ENCODE measurements around the gene USP21.
"Not testable (repeated sequence)": the region's sequence is repeated elsewhere in the genome, so short reads cannot be mapped to it uniquely, and the experiment has no call there.

Gene USP21

GRCh38 chr1:161113915-161114314 lies 45.4 kb upstream of the USP21 start:
- Histone ChIP-seq H3K9me3 (replicated peaks; ENCODE audit: insufficient read depth, low read length) (no peaks in the 10 kb centered on the region), H3K4me3 (ENCODE audit: low read length) (no peak overlapping the region), H2AFZ (ENCODE audit: low read length) (no peak overlapping the region), H3K9me2 (replicated peaks; ENCODE audit: insufficient read depth, low read length) (no peaks in the 10 kb centered on the region), H3K4me1 (ENCODE audit: low read length) (peaks cover 23% of the 10 kb centered on the region), H3K79me2 (ENCODE audit: low read length) (peaks cover 98% of the 10 kb centered on the region), H4K20me1 (ENCODE audit: insufficient read depth, low read length) (peaks cover 10% of the 10 kb centered on the region; the same call in 1 of the 2 replicates), H3K4me2 (ENCODE audit: low read depth, low read length) (no peak overlapping the region), H3K36me3 (replicated peaks; ENCODE audit: insufficient read depth, low read length) (no peaks in the 10 kb centered on the region; the same call in 1 of the 2 replicates), H3K9ac (ENCODE audit: low read length) (no peak overlapping the region), H3F3A (ENCODE audit: insufficient read depth, low read length) (peaks cover 5% of the 10 kb centered on the region; the same call in 1 of the 2 replicates), H3K27ac (ENCODE audit: low read length) (no peak overlapping the region), H3K27me3 (replicated peaks; ENCODE audit: insufficient read depth, low read length) (no peaks in the 10 kb centered on the region)
- no peak for DNase-seq
- no peak for TF ChIP-seq EZH2 (optimal IDR thresholded peaks at IDR 0.05; ENCODE audit: low read depth, low read length)
- TF ChIP-seq, protein P1, sequence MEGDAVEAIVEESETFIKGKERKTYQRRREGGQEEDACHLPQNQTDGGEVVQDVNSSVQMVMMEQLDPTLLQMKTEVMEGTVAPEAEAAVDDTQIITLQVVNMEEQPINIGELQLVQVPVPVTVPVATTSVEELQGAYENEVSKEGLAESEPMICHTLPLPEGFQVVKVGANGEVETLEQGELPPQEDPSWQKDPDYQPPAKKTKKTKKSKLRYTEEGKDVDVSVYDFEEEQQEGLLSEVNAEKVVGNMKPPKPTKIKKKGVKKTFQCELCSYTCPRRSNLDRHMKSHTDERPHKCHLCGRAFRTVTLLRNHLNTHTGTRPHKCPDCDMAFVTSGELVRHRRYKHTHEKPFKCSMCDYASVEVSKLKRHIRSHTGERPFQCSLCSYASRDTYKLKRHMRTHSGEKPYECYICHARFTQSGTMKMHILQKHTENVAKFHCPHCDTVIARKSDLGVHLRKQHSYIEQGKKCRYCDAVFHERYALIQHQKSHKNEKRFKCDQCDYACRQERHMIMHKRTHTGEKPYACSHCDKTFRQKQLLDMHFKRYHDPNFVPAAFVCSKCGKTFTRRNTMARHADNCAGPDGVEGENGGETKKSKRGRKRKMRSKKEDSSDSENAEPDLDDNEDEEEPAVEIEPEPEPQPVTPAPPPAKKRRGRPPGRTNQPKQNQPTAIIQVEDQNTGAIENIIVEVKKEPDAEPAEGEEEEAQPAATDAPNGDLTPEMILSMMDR (IDR thresholded peaks at IDR 0.05; ENCODE audit: low read length): no peak
- TF ChIP-seq EZH2phosphoT487 (IDR thresholded peaks at IDR 0.05; ENCODE audit: low read length): no peak

DNA sequence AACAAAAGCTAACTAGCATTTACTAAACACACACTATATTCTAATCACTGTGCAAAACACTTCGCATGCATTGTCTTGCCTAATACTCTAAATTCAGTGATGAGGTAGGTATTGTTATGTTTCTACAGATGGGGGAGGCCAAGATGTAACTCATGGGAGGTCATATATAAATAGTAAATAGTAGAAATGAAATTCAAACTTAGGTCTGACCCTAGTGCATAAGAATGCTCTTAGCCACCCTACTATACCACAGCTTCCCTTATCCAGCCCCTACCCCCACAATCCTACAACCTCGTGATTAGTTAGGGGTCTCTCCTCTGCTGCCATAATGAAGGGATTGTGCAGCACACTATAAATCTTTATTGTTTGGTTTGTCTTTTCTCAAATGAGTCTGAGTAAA lies 44.7 kb upstream of the USP21 start:
- Histone ChIP-seq H3K9ac (ENCODE audit: low read length) (no peak overlapping the region), H3K79me2 (ENCODE audit: low read length) (peaks cover 97% of the 10 kb centered on the region), H4K20me1 (ENCODE audit: insufficient read depth, low read length) (peaks cover 10% of the 10 kb centered on the region; the same call in 1 of the 2 replicates), H3K4me2 (ENCODE audit: low read depth, low read length) (no peak overlapping the region), H3K9me2 (replicated peaks; ENCODE audit: insufficient read depth, low read length) (no peaks in the 10 kb centered on the region), H3K36me3 (replicated peaks; ENCODE audit: insufficient read depth, low read length) (no peaks in the 10 kb centered on the region; the same call in 1 of the 2 replicates), H3K4me3 (ENCODE audit: low read length) (no peak overlapping the region), H3K27ac (ENCODE audit: low read length) (no peak overlapping the region), H3K9me3 (replicated peaks; ENCODE audit: insufficient read depth, low read length) (no peaks in the 10 kb centered on the region), H3K27me3 (replicated peaks; ENCODE audit: insufficient read depth, low read length) (no peaks in the 10 kb centered on the region), H3K4me1 (ENCODE audit: low read length) (peaks cover 29% of the 10 kb centered on the region), H2AFZ (ENCODE audit: low read length) (no peak overlapping the region), H3F3A (ENCODE audit: insufficient read depth, low read length) (peaks cover 12% of the 10 kb centered on the region; the same call in 1 of the 2 replicates)
- no peak for DNase-seq
- TF ChIP-seq, protein P1 (IDR thresholded peaks at IDR 0.05; ENCODE audit: low read length): no peak
- TF ChIP-seq EZH2 (optimal IDR thresholded peaks at IDR 0.05; ENCODE audit: low read depth, low read length) (no peak), EZH2phosphoT487 (IDR thresholded peaks at IDR 0.05; ENCODE audit: low read length) (no peak)

GRCh38 chr1:161115132-161115711 lies 44.1 kb upstream of the USP21 start:
- Histone ChIP-seq H3K9me3 (replicated peaks; ENCODE audit: insufficient read depth, low read length) (no peaks in the 10 kb centered on the region), H3K9me2 (replicated peaks; ENCODE audit: insufficient read depth, low read length) (no peaks in the 10 kb centered on the region), H2AFZ (ENCODE audit: low read length) (no peak overlapping the region), H3K4me2 (ENCODE audit: low read depth, low read length) (no peak overlapping the region), H3K79me2 (ENCODE audit: low read length) (peaks cover 92% of the 10 kb centered on the region), H4K20me1 (ENCODE audit: insufficient read depth, low read length) (peaks cover 10% of the 10 kb centered on the region; the same call in 1 of the 2 replicates), H3K9ac (ENCODE audit: low read length) (no peak overlapping the region), H3K27me3 (replicated peaks; ENCODE audit: insufficient read depth, low read length) (no peaks in the 10 kb centered on the region), H3K4me3 (ENCODE audit: low read length) (no peak overlapping the region), H3K36me3 (replicated peaks; ENCODE audit: insufficient read depth, low read length) (no peaks in the 10 kb centered on the region; the same call in 1 of the 2 replicates), H3K27ac (ENCODE audit: low read length) (no peak overlapping the region), H3F3A (ENCODE audit: insufficient read depth, low read length) (peaks cover 15% of the 10 kb centered on the region; the same call in 1 of the 2 replicates), H3K4me1 (ENCODE audit: low read length) (peaks cover 36% of the 10 kb centered on the region)
- TF ChIP-seq EZH2phosphoT487 (IDR thresholded peaks at IDR 0.05; ENCODE audit: low read length): no peak
- TF ChIP-seq, protein P1 (IDR thresholded peaks at IDR 0.05; ENCODE audit: low read length): no peak
- TF ChIP-seq EZH2 (optimal IDR thresholded peaks at IDR 0.05; ENCODE audit: low read depth, low read length): no peak
- DNase-seq: no peak

GRCh38 chr1:161115961-161116360 lies 43.3 kb upstream of the USP21 start:
- H3K27ac ChIP-seq (ENCODE audit: low read length); H3K27me3 ChIP-seq (replicated peaks; ENCODE audit: insufficient read depth, low read length); H3K9me3 ChIP-seq (replicated peaks; ENCODE audit: insufficient read depth, low read length); H3K36me3 ChIP-seq (replicated peaks; ENCODE audit: insufficient read depth, low read length); H3K9me2 ChIP-seq (replicated peaks; ENCODE audit: insufficient read depth, low read length); DNase-seq; H3K9ac ChIP-seq (ENCODE audit: low read length); H3K4me2 ChIP-seq (ENCODE audit: low read depth, low read length); H3K4me3 ChIP-seq (ENCODE audit: low read length); H2AFZ ChIP-seq (ENCODE audit: low read length): not testable (repeated sequence)
- Histone ChIP-seq H4K20me1 (ENCODE audit: insufficient read depth, low read length) (peaks cover 10% of the 10 kb centered on the region; the same call in 1 of the 2 replicates), H3K79me2 (ENCODE audit: low read length) (peaks cover 89% of the 10 kb centered on the region), H3K4me1 (ENCODE audit: low read length) (peaks cover 37% of the 10 kb centered on the region), H3F3A (ENCODE audit: insufficient read depth, low read length) (peaks cover 15% of the 10 kb centered on the region; the same call in 1 of the 2 replicates)

Data from MM.1S (cell line).